ENCODE data around the gene NAV2.

Gene NAV2

GRCh38 chr11:20156876-20157613 is 444.4 kb downstream of the NAV2 start:
- Histone ChIP-seq H3K27ac (ENCODE audit: low read depth in 2 of 2, low read length in 2 of 2) (no peak overlapping the region), H3K4me1 (ENCODE audit: control insufficient read depth in 2 of 2, insufficient read depth in 2 of 2, low read length in 2 of 2) (peaks cover 0 to 3% of the 10 kb centered on the region in 2 donors), H3K27me3 (ENCODE audit: control insufficient read depth in 2 of 2, insufficient read depth in 2 of 2, low read length in 2 of 2) (peaks cover 52 to 72% of the 10 kb centered on the region in 2 donors), H3K9me3 (ENCODE audit: control insufficient read depth in 2 of 2, low read length in 2 of 2) (peaks cover 0 to 3% of the 10 kb centered on the region in 2 donors), H3K36me3 (ENCODE audit: control insufficient read depth in 2 of 2, insufficient read depth in 2 of 2, low read length in 2 of 2) (no peaks in the 10 kb centered on the region), H3K4me3 (ENCODE audit: low read length in 2 of 2) (peak overlapping the region; percentile 35 to 38), H3K9ac (ENCODE audit: low read depth in 1 of 2, low read length in 2 of 2) (no peak overlapping the region)

DNA sequence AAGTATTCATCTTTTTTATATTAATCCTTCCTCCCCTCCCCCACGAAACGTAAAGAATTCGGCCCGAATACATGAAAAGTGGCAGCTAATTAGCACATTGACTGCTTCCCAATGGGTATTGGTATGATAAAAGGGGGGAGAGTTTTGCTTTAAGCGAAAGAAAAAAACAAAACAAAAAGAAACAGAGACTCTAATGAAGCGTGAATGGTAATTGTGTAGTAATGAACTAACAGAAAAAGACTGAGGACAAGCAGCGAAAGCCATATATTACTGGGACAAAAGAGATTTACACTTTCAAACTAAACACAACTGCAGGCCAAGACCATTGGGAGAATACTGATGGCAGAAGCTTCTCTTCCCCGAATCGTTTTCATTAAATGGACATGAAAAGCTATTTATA is 445.1 kb downstream of the NAV2 start:
- H3K36me3 ChIP-seq (ENCODE audit: control insufficient read depth in 2 of 2, insufficient read depth in 2 of 2, low read length in 2 of 2) = no peaks in the 10 kb centered on the region
- peaks cover 57 to 76% of the 10 kb centered on the region in 2 donors for H3K27me3 ChIP-seq (ENCODE audit: control insufficient read depth in 2 of 2, insufficient read depth in 2 of 2, low read length in 2 of 2)
- no peak overlapping the region for H3K27ac ChIP-seq (ENCODE audit: low read depth in 2 of 2, low read length in 2 of 2)
- H3K9ac ChIP-seq (ENCODE audit: low read depth in 1 of 2, low read length in 2 of 2) = no peak overlapping the region
- H3K4me1 ChIP-seq (ENCODE audit: control insufficient read depth in 2 of 2, insufficient read depth in 2 of 2, low read length in 2 of 2) = peaks cover 0 to 3% of the 10 kb centered on the region in 2 donors
- H3K4me3 ChIP-seq (ENCODE audit: low read length in 2 of 2) = no peak overlapping the region
- H3K9me3 ChIP-seq (ENCODE audit: control insufficient read depth in 2 of 2, low read length in 2 of 2) = peaks cover 0 to 3% of the 10 kb centered on the region in 2 donors

GRCh38 chr11:20158597-20159257 is 446.1 kb downstream of the NAV2 start:
- Histone ChIP-seq H3K4me1 (ENCODE audit: control insufficient read depth in 2 of 2, insufficient read depth in 2 of 2, low read length in 2 of 2) (peaks cover 0 to 6% of the 10 kb centered on the region in 2 donors), H3K27ac (ENCODE audit: low read depth in 2 of 2, low read length in 2 of 2) (no peak overlapping the region), H3K9me3 (ENCODE audit: control insufficient read depth in 2 of 2, low read length in 2 of 2) (peaks cover 0 to 3% of the 10 kb centered on the region in 2 donors), H3K9ac (ENCODE audit: low read depth in 1 of 2, low read length in 2 of 2) (no peak overlapping the region), H3K36me3 (ENCODE audit: control insufficient read depth in 2 of 2, insufficient read depth in 2 of 2, low read length in 2 of 2) (no peaks in the 10 kb centered on the region), H3K27me3 (ENCODE audit: control insufficient read depth in 2 of 2, insufficient read depth in 2 of 2, low read length in 2 of 2) (peaks cover 64 to 81% of the 10 kb centered on the region in 2 donors), H3K4me3 (ENCODE audit: low read length in 2 of 2) (no peak overlapping the region)

DNA sequence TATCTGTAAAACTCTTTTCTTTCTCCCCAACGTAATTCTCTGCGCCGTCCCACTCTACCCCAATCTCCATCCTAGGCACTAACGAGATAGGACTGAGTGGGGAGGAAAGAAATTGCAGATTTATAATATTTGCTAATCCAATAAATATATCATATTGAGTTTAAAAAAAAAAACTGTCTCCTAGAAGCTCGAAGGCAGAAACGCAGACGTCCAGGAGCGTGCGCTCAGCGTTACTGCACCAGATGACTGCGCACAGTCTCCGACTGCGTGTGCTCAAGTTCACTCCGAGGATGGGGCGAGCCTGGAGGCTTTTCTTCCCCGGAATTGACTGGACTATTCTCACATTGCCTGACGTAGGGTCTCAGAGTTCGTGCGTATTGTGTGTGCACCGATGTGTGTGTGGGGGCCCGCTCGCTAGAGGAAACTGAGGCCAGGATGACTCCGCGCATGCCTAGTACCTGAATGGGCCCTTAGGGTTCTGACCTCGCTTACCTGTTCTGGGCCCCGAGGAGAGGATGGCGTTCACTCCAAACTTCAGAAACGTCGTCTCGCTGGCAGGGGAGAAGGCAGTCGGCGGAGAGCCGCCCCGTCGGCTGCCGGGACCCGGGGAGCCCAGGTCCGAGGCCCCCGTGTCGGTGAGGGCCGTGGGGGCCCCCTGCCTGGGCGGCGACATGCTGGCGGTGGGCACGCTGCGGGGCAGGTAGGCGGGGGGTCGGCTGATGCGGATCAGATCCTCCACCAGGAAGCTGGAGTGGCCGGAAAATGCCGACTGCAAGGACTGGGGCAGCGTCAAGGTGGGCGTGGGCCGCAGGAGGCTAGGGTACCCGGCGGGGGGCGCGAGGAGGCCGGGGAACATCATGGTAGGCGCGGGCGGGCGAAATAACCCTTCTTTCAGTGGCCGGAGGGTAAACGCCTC is 447.1 kb downstream of the NAV2 start:
- Histone ChIP-seq H3K4me1 (ENCODE audit: control insufficient read depth in 2 of 2, insufficient read depth in 2 of 2, low read length in 2 of 2) (peaks cover 0 to 6% of the 10 kb centered on the region in 2 donors), H3K27me3 (ENCODE audit: control insufficient read depth in 2 of 2, insufficient read depth in 2 of 2, low read length in 2 of 2) (peaks cover 70 to 77% of the 10 kb centered on the region in 2 donors), H3K36me3 (ENCODE audit: control insufficient read depth in 2 of 2, insufficient read depth in 2 of 2, low read length in 2 of 2) (no peaks in the 10 kb centered on the region), H3K4me3 (ENCODE audit: low read length in 2 of 2) (no peak overlapping the region), H3K9ac (ENCODE audit: low read depth in 1 of 2, low read length in 2 of 2) (no peak overlapping the region), H3K27ac (ENCODE audit: low read depth in 2 of 2, low read length in 2 of 2) (no peak overlapping the region), H3K9me3 (ENCODE audit: control insufficient read depth in 2 of 2, low read length in 2 of 2) (peaks cover 0 to 3% of the 10 kb centered on the region in 2 donors)

- Histone ChIP-seq H3K9me3 (ENCODE audit: control insufficient read depth in 2 of 2, low read length in 2 of 2) (peaks cover 0 to 3% of the 10 kb centered on the region in 2 donors), H3K36me3 (ENCODE audit: control insufficient read depth in 2 of 2, insufficient read depth in 2 of 2, low read length in 2 of 2) (no peaks in the 10 kb centered on the region), H3K4me3 (ENCODE audit: low read length in 2 of 2) (no peak within 1 kb of the TSS), H3K9ac (ENCODE audit: low read depth in 1 of 2, low read length in 2 of 2) (no peak within 1 kb of the TSS), H3K27ac (ENCODE audit: low read depth in 2 of 2, low read length in 2 of 2) (no peak within 1 kb of the TSS), H3K27me3 (ENCODE audit: control insufficient read depth in 2 of 2, insufficient read depth in 2 of 2, low read length in 2 of 2) (peaks cover 77 to 81% of the 10 kb centered on the region in 2 donors), H3K4me1 (ENCODE audit: control insufficient read depth in 2 of 2, insufficient read depth in 2 of 2, low read length in 2 of 2) (peaks cover 0 to 6% of the 10 kb centered on the region in 2 donors)
Observed at GRCh38 chr11:20160425-20161229, 448.0 kb downstream of the NAV2 start, which contains the start of gene DBX1. TSS of gene DBX1 (minus strand) at chr11:20160475. CDS start at chr11:20160324, 151 bp downstream.

GRCh38 chr11:20161230-20161918 is 448.7 kb downstream of the NAV2 start:
- Histone ChIP-seq H3K4me3 (ENCODE audit: low read length in 2 of 2) (no peak overlapping the region), H3K9me3 (ENCODE audit: control insufficient read depth in 2 of 2, low read length in 2 of 2) (peaks cover 0 to 3% of the 10 kb centered on the region in 2 donors), H3K27ac (ENCODE audit: low read depth in 2 of 2, low read length in 2 of 2) (no peak overlapping the region), H3K4me1 (ENCODE audit: control insufficient read depth in 2 of 2, insufficient read depth in 2 of 2, low read length in 2 of 2) (peaks cover 0 to 6% of the 10 kb centered on the region in 2 donors), H3K27me3 (ENCODE audit: control insufficient read depth in 2 of 2, insufficient read depth in 2 of 2, low read length in 2 of 2) (peaks cover 74% of the 10 kb centered on the region in 2 donors), H3K9ac (ENCODE audit: low read depth in 1 of 2, low read length in 2 of 2) (no peak overlapping the region), H3K36me3 (ENCODE audit: control insufficient read depth in 2 of 2, insufficient read depth in 2 of 2, low read length in 2 of 2) (no peaks in the 10 kb centered on the region)

DNA sequence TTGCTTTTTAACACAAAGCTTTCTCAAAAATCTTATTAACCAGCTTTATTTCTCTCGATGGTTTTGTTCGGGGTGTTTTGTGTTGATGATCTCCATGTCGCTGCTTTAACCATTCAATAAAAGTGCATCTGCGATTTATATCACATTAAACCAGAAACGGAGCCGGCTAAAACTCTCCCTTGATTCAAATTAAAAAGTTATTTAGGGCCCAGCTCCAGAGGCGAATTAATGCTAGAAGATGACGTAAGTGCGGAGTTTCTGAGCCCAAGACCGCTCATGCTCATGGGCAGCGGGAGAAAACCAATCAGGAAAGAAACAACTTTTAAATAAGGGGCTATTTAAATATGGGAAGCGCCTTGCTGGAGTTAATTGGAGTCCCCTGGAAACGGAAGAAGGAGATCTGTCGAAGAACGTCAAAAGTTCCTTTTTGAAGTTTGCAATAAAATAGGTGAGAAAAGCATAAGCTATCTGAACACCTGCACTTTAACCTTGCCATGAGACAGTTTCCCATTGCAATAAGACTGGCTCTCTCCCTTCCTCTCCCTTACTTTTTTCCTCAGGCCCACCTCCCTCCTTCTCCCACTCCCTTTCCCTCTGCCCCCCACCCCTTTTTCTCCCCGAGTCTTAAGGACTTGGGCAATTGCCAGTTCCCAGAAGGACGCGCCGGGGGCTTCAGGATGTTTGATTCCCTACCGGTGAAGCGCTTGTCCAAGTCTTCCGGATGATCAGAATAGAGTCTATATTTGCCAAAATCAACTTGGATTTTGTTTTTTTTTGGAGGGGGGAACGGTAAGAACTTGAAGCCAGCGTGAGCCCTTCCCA is 449.5 kb downstream of the NAV2 start:
- Histone ChIP-seq H3K9ac (ENCODE audit: low read depth in 1 of 2, low read length in 2 of 2) (no peak overlapping the region), H3K9me3 (ENCODE audit: control insufficient read depth in 2 of 2, low read length in 2 of 2) (peaks cover 0 to 3% of the 10 kb centered on the region in 2 donors), H3K27me3 (ENCODE audit: control insufficient read depth in 2 of 2, insufficient read depth in 2 of 2, low read length in 2 of 2) (peaks cover 69 to 70% of the 10 kb centered on the region in 2 donors), H3K4me1 (ENCODE audit: control insufficient read depth in 2 of 2, insufficient read depth in 2 of 2, low read length in 2 of 2) (peaks cover 0 to 3% of the 10 kb centered on the region in 2 donors), H3K4me3 (ENCODE audit: low read length in 2 of 2) (no peak overlapping the region), H3K27ac (ENCODE audit: low read depth in 2 of 2, low read length in 2 of 2) (no peak overlapping the region), H3K36me3 (ENCODE audit: control insufficient read depth in 2 of 2, insufficient read depth in 2 of 2, low read length in 2 of 2) (no peaks in the 10 kb centered on the region)

DNA sequence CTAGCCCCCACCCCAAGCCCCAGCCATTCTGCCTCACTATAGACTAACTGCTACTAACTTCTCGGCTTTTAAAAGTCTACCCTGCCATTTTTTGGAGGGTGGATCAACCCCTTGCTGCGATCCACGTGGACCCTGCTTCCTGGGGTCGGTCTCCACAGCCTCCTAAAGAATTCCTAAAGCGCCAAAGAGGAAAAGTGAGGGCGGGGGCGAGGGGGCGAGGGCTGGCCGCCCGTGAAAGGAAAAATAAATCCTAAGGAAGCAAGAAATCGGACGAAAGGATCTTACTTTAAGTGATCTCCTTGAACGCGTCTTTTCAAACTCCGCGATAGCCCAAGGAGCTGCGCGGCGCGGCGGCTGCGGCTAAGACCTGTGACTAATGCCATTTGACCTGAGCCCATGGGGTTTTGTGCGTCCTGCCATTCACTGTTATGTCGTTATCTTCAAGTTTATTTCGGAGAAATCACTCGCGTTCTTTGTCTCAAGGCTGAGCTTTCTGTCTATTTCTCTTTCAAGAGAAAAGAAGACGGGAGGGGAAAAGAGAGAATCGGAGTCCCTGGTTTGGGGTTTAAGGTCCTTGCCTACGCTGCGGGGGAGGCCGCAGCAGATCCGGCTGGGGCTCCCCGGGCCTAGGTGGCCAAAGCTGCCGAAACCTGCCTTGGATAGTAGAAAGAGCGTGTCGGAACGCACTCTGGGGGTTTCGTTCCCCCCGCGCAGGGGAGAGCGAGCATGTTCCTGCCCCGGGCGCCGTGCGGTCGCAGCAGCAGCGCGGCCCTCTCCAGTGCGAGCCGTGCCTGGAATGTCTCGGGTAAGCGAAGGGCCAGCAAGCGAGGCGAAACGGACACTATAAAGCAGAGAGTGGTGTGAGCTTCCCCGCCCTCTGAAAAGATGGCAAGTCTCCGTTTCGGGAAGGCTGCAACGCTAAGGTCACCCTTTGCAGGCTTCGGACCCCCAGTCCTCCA is 450.5 kb downstream of the NAV2 start:
- Histone ChIP-seq H3K27ac (ENCODE audit: low read depth in 2 of 2, low read length in 2 of 2) (no peak overlapping the region), H3K27me3 (ENCODE audit: control insufficient read depth in 2 of 2, insufficient read depth in 2 of 2, low read length in 2 of 2) (peaks cover 60 to 61% of the 10 kb centered on the region in 2 donors), H3K36me3 (ENCODE audit: control insufficient read depth in 2 of 2, insufficient read depth in 2 of 2, low read length in 2 of 2) (no peaks in the 10 kb centered on the region), H3K4me3 (ENCODE audit: low read length in 2 of 2) (peak overlapping the region in 1 of 2 donors; percentile 20), H3K4me1 (ENCODE audit: control insufficient read depth in 2 of 2, insufficient read depth in 2 of 2, low read length in 2 of 2) (peaks cover 0 to 3% of the 10 kb centered on the region in 2 donors), H3K9me3 (ENCODE audit: control insufficient read depth in 2 of 2, low read length in 2 of 2) (peaks cover 0 to 3% of the 10 kb centered on the region in 2 donors), H3K9ac (ENCODE audit: low read depth in 1 of 2, low read length in 2 of 2) (no peak overlapping the region)

All from mucosa of rectum (tissue), 2 donors.